ENCODE data around the gene ANKH. TPM values are rescaled to one million over a fixed set of nuclear protein-coding genes. Genes with fewer than 3 reads are reported as not detected.

The ANKH gene
- total RNA-seq, 6 donors from 2014 or later = 17.2 to 66.7 (median 24.5) TPM

DNA sequence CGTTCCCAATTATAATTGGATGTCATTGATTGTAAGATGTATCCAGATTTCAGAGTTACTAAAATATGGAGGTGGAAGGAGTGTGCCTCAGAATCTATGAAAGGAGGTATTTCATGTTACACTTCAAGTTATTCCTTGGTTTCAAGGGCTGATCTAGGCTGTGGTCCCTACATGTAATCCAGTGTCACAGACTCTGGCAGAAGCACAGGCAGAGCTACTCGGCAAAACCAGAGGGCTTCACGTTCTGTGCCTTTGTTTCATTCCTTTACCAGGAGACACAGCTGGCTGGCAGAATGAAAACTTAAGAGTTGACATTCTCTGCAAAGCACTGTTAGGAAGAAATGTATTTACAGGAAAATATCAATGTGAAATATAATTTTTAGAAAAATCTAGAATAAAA, 99.6 kb downstream of the ANKH start:
- DNase-seq (no peak), ATAC-seq (ENCODE audit: low FRiP score in 2 of 2) (no peak)
- Histone ChIP-seq H3K27ac (no peak overlapping the region), H3K4me3 (no peak overlapping the region), H3K27me3 (no peaks in the 10 kb centered on the region), H3K36me3 (no peaks in the 10 kb centered on the region), H3K4me1 (peaks cover 0 to 7% (median 3%) of the 10 kb centered on the region in 4 donors), H3K9me3 (no peaks in the 10 kb centered on the region)
- TF ChIP-seq EP300 (IDR thresholded peaks at IDR 0.05) = no peak
- TF ChIP-seq POLR2AphosphoS5 (IDR thresholded peaks at IDR 0.05) = no peak
- TF ChIP-seq, protein P1, sequence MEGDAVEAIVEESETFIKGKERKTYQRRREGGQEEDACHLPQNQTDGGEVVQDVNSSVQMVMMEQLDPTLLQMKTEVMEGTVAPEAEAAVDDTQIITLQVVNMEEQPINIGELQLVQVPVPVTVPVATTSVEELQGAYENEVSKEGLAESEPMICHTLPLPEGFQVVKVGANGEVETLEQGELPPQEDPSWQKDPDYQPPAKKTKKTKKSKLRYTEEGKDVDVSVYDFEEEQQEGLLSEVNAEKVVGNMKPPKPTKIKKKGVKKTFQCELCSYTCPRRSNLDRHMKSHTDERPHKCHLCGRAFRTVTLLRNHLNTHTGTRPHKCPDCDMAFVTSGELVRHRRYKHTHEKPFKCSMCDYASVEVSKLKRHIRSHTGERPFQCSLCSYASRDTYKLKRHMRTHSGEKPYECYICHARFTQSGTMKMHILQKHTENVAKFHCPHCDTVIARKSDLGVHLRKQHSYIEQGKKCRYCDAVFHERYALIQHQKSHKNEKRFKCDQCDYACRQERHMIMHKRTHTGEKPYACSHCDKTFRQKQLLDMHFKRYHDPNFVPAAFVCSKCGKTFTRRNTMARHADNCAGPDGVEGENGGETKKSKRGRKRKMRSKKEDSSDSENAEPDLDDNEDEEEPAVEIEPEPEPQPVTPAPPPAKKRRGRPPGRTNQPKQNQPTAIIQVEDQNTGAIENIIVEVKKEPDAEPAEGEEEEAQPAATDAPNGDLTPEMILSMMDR (IDR thresholded peaks at IDR 0.05) = no peak
- 93 to 98% methylated on average over 3 of the region's 3 CpGs for WGBS, 2 donors

DNA sequence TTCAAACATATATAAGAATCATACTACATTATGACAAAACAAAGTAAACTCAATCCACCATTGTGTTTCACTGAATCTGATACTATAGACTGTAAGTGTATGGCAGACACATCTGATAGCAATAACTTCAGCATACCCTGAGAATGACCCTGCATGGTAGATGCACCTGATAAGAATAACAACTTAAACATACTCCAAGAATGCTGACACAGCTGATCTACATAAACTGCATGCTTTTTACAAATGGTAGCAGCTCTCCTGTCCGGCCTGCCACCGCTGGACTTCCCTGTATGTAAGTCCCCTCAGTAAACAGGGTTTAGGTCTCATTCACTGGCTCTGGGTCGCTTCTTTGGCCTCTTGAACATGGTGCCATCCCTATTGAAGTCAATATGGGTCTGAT, 100.4 kb downstream of the ANKH start:
- Histone ChIP-seq H3K4me3 (no peak overlapping the region), H3K36me3 (no peaks in the 10 kb centered on the region), H3K27me3 (no peaks in the 10 kb centered on the region), H3K27ac (no peak overlapping the region), H3K4me1 (peaks cover 0 to 7% (median 3%) of the 10 kb centered on the region in 4 donors), H3K9me3 (no peaks in the 10 kb centered on the region)
- TF ChIP-seq POLR2A (IDR thresholded peaks at IDR 0.05) = no peak
- no peak for TF ChIP-seq POLR2AphosphoS5 (IDR thresholded peaks at IDR 0.05)
- no peak for TF ChIP-seq EP300 (IDR thresholded peaks at IDR 0.05)
- TF ChIP-seq, protein P1 (IDR thresholded peaks at IDR 0.05) = no peak
- ATAC-seq (ENCODE audit: low FRiP score in 2 of 2) (no peak), DNase-seq (no peak)
- 97 to 100% methylated on average over 3 of the region's 3 CpGs for WGBS, 2 donors

DNA sequence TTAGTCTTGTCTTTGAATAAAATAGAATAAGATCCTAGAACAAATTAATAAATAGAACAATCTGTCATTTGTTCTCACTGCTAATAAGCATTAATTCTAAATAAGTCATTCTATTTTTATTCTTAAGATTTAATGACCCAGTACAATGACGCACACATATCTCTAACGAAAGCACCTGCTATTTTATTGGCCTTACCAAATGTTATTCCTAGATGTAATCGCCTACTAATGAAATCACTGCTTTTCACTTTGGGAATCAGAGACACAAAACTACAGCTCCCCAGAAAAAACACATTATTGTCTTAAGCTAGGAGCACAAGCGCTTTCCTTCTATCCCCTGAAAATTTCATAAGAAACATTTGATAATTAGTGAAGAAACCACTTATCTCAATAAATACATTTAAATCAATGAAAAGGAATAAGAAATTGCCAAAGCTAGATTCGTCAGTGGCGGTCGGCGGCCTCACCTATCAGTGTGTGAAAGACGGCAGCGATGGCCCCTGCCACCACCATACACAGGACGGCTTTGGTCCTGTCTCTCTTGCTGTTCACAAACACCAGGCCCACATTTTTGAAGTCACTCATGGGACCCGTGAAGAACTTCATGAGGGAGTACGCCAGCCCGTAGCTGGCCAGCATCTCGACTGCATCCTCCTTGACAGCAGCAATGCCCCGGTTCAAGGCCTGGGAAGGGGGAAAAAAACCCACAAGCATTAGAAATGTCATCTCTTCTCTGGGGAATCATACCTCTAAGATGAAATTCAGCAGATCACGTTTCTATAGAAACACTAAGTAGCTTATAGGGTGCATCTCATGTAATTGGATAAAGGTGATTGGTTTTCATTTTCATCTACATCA, 102.8 kb downstream of the ANKH start:
- Histone ChIP-seq H3K27ac (no peak overlapping the region), H3K27me3 (no peaks in the 10 kb centered on the region), H3K9me3 (no peaks in the 10 kb centered on the region), H3K36me3 (no peaks in the 10 kb centered on the region), H3K4me3 (no peak overlapping the region), H3K4me1 (no peaks in the 10 kb centered on the region)
- WGBS, 2 donors = 94 to 95% methylated on average over 17 of the region's 17 CpGs
- TF ChIP-seq POLR2A (IDR thresholded peaks at IDR 0.05) (no peak), EP300 (IDR thresholded peaks at IDR 0.05) (no peak), POLR2AphosphoS5 (IDR thresholded peaks at IDR 0.05) (no peak)
- TF ChIP-seq, protein P1 (IDR thresholded peaks at IDR 0.05) = no peak
- DNase-seq (no peak), ATAC-seq (ENCODE audit: low FRiP score in 2 of 2) (no peak)

DNA sequence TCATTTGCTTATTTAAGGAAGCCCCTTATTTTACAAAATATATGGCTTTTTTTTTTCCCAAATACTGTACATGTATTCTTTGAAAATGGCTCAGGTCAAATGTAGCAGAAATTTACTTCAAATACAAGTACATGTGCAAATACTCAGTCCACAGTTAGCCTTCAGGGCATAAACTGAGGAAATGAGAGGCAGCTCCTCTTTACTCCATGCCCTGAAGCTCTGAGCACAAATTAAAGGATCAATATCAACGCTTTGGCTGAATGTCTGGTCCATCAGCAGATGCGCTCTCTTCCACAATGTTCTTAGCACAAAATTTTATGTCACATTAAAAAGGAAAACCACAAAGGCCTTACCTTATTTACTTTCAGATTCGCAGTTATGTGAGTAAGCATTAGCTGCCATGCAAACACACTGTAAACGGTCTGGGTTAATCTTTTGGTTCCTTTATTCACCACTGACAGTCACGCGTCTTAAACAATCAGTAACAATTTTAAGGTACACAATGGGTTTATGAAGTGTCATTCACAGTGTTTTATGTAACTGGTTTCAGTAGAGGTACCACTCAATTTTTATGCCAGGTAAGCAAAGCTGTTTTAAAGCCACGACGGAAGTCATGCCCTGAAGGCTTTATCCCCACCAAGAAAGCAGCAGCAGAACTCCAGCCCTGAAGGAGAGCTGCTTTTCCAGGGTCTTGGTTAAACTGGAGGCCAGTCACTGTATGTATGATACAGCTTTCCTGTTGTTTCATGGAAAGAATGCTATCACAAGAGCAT, 103.7 kb downstream of the ANKH start:
- TF ChIP-seq, protein P1 (IDR thresholded peaks at IDR 0.05) = no peak
- TF ChIP-seq EP300 (IDR thresholded peaks at IDR 0.05) (no peak), POLR2AphosphoS5 (IDR thresholded peaks at IDR 0.05) (no peak), POLR2A (IDR thresholded peaks at IDR 0.05) (no peak)
- WGBS, 2 donors = 57 to 75% methylated on average over 8 of the region's 8 CpGs
- no peaks in the 10 kb centered on the region for H3K9me3 ChIP-seq
- no peaks in the 10 kb centered on the region for H3K27me3 ChIP-seq
- no peak overlapping the region for H3K4me3 ChIP-seq
- no peaks in the 10 kb centered on the region for H3K4me1 ChIP-seq
- no peaks in the 10 kb centered on the region for H3K36me3 ChIP-seq
- no peak overlapping the region for H3K27ac ChIP-seq
- no peak for DNase-seq
- no peak for ATAC-seq (ENCODE audit: low FRiP score in 2 of 2)
